ENCODE data around the gene MADD. TPM values are rescaled to one million over a fixed set of nuclear protein-coding genes. Genes with fewer than 3 reads are reported as not detected.

Gene MADD
- total and polyA plus RNA-seq, 2 donors (not counting 1 experiment from before 2014, with no cell fraction given): 56.8 to 108 TPM

DNA sequence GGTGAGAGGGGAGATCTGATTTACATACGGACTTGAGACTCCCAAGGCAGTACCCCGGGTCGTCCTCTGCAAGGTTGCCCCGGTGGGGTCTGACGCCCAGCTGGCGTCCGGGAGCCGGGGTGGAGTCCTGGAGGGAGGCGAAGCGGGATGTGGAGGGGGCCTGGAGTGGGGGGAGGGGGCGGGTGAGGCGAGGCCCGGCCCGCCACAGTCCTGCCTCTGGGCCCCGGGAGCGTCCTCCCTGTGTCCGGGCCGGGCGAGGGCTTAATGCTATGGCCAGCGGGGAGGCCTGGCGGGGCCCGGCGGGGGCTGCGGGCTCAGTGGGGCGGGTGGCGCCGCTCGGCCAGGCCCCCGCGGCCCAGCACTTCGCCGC is 85.0 kb downstream of the MADD start:
- no peak overlapping the region for H3K4me2 ChIP-seq (replicated peaks; ENCODE audit: low read depth, low read length, poor library complexity, severe bottlenecking)
- POLR2A ChIA-PET: interaction anchor here (0.6 kb wide), 1 partner anchor 38 kb away, joined by 17 read pairs; no protein-coding TSS in a partner anchor
- no peaks in the 10 kb centered on the region for H3K9me3 Mint-ChIP-seq (ENCODE audit: insufficient read depth)
- TF ChIP-seq, protein P1, sequence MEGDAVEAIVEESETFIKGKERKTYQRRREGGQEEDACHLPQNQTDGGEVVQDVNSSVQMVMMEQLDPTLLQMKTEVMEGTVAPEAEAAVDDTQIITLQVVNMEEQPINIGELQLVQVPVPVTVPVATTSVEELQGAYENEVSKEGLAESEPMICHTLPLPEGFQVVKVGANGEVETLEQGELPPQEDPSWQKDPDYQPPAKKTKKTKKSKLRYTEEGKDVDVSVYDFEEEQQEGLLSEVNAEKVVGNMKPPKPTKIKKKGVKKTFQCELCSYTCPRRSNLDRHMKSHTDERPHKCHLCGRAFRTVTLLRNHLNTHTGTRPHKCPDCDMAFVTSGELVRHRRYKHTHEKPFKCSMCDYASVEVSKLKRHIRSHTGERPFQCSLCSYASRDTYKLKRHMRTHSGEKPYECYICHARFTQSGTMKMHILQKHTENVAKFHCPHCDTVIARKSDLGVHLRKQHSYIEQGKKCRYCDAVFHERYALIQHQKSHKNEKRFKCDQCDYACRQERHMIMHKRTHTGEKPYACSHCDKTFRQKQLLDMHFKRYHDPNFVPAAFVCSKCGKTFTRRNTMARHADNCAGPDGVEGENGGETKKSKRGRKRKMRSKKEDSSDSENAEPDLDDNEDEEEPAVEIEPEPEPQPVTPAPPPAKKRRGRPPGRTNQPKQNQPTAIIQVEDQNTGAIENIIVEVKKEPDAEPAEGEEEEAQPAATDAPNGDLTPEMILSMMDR (IDR thresholded peaks at IDR 0.05): no peak
- TF ChIP-seq EZH2 (IDR thresholded peaks at IDR 0.05; ENCODE audit: borderline replicate concordance, insufficient read depth, low read depth, low read length, poor library complexity, severe bottlenecking): no peak
- H2AFZ ChIP-seq (ENCODE audit: insufficient read depth, low read depth, low read length, poor library complexity, severe bottlenecking): no peak overlapping the region
- H3K27me3 ChIP-seq (replicated peaks in 1 of 4; ENCODE audit: control extremely low read depth in 1 of 4, control insufficient read depth in 3 of 4, insufficient read depth in 4 of 4, low read length in 3 of 4): no peaks in the 10 kb centered on the region
- H3K36me3 ChIP-seq (replicated peaks in 1 of 2; ENCODE audit: control extremely low read depth in 1 of 2, control insufficient read depth in 1 of 2, extremely low read depth in 1 of 2, insufficient read depth in 2 of 2, low read length in 1 of 2): peaks cover 0 to 36% of the 10 kb centered on the region in 2 experiments
- H3K4me3 Mint-ChIP-seq: no peak overlapping the region
- intact Hi-C loops (cut with micrococcal nuclease): no loop called here
- H3K27me3 Mint-ChIP-seq: no peaks in the 10 kb centered on the region
- H3K4me3 ChIP-seq (ENCODE audit: control extremely low read depth in 1 of 5, extremely low read depth in 1 of 5, insufficient read depth in 1 of 5, low read depth in 2 of 5, low read length in 4 of 5): no peak overlapping the region
- no peak for ATAC-seq (ENCODE audit: low read depth)
- peaks cover 6 to 7% of the 10 kb centered on the region in 2 donors for H3K4me1 ChIP-seq (ENCODE audit: control insufficient read depth in 2 of 2, insufficient read depth in 2 of 2, low read length in 2 of 2)
- peaks cover 0 to 4% (median 0%) of the 10 kb centered on the region in 3 donors for H3K9me3 ChIP-seq (ENCODE audit: control extremely low read depth in 1 of 3, control insufficient read depth in 2 of 3, insufficient read depth in 1 of 3, low read length in 2 of 3)
- H3K4me1 Mint-ChIP-seq: peaks cover 8% of the 10 kb centered on the region
- H3K27ac ChIP-seq (ENCODE audit: low read length in 2 of 2): no peak overlapping the region
- no peak overlapping the region for H3K27ac Mint-ChIP-seq
- CTCF ChIA-PET: no interaction called here
- H3K9ac ChIP-seq (ENCODE audit: low read length): no peak overlapping the region
- DNase-seq: no peak
- peaks cover 51% of the 10 kb centered on the region for H4K20me1 ChIP-seq (ENCODE audit: control insufficient read depth, insufficient read depth, low read length, poor library complexity, severe bottlenecking)
- 95% methylated on average over 16 of the region's 32 CpGs for WGBS (ENCODE audit: insufficient coverage)
- H3K79me2 ChIP-seq (ENCODE audit: control insufficient read depth, insufficient read depth, low read length): peaks cover 22% of the 10 kb centered on the region

- no peak for ATAC-seq (ENCODE audit: low read depth)
Measured at GRCh38 chr11:47355283-47356128, 85.6 kb downstream of the MADD start.

More at GRCh38 chr11:47355283-47356128, 85.6 kb downstream of the MADD start:
- peaks cover 57% of the 10 kb centered on the region for H4K20me1 ChIP-seq (ENCODE audit: control insufficient read depth, insufficient read depth, low read length, poor library complexity, severe bottlenecking)
- no peak overlapping the region for H3K4me2 ChIP-seq (replicated peaks; ENCODE audit: low read depth, low read length, poor library complexity, severe bottlenecking)
- H3K9me3 ChIP-seq (ENCODE audit: control extremely low read depth in 1 of 3, control insufficient read depth in 2 of 3, insufficient read depth in 1 of 3, low read length in 2 of 3): peaks cover 0 to 4% (median 0%) of the 10 kb centered on the region in 3 donors
- peaks cover 0 to 39% of the 10 kb centered on the region in 2 experiments for H3K36me3 ChIP-seq (replicated peaks in 1 of 2; ENCODE audit: control extremely low read depth in 1 of 2, control insufficient read depth in 1 of 2, extremely low read depth in 1 of 2, insufficient read depth in 2 of 2, low read length in 1 of 2)
- no peak overlapping the region for H3K4me3 ChIP-seq (ENCODE audit: control extremely low read depth in 1 of 5, extremely low read depth in 1 of 5, insufficient read depth in 1 of 5, low read depth in 2 of 5, low read length in 4 of 5)
- H3K9ac ChIP-seq (ENCODE audit: low read length): no peak overlapping the region
- peaks cover 9 to 10% of the 10 kb centered on the region in 2 donors for H3K4me1 ChIP-seq (ENCODE audit: control insufficient read depth in 2 of 2, insufficient read depth in 2 of 2, low read length in 2 of 2)
- Mint-ChIP-seq H3K27ac (no peak overlapping the region), H3K9me3 (ENCODE audit: insufficient read depth) (no peaks in the 10 kb centered on the region), H3K4me3 (no peak overlapping the region), H3K4me1 (peaks cover 13% of the 10 kb centered on the region), H3K27me3 (no peaks in the 10 kb centered on the region)
- CTCF ChIA-PET: no interaction called here
- 96% methylated on average over 43 of the region's 47 CpGs for WGBS (ENCODE audit: insufficient coverage)
- H3K27ac ChIP-seq (ENCODE audit: low read length in 2 of 2): no peak overlapping the region
- intact Hi-C loops (cut with micrococcal nuclease): no loop called here
- H3K79me2 ChIP-seq (ENCODE audit: control insufficient read depth, insufficient read depth, low read length): peaks cover 28% of the 10 kb centered on the region
- DNase-seq: no peak
- H2AFZ ChIP-seq (ENCODE audit: insufficient read depth, low read depth, low read length, poor library complexity, severe bottlenecking): no peak overlapping the region
- POLR2A ChIA-PET: no interaction called here
- TF ChIP-seq EZH2 (IDR thresholded peaks at IDR 0.05; ENCODE audit: borderline replicate concordance, insufficient read depth, low read depth, low read length, poor library complexity, severe bottlenecking): no peak
- TF ChIP-seq, protein P1 (IDR thresholded peaks at IDR 0.05): no peak
- no peaks in the 10 kb centered on the region for H3K27me3 ChIP-seq (replicated peaks in 1 of 4; ENCODE audit: control extremely low read depth in 1 of 4, control insufficient read depth in 3 of 4, insufficient read depth in 4 of 4, low read length in 3 of 4)

Data from B cell (primary cell).